GM12878 (cell line): ENCODE measurements around the gene FAXC. TPM values are rescaled to one million over a fixed set of nuclear protein-coding genes. Genes with fewer than 3 reads are reported as not detected.
A peak's percentile ranks its signal among the peaks of the same experiment; 100 is the strongest.

Experiments used
- ATAC-seq: fragments of 200-7000 bp; cut with Tn5 transposase; 3 replicates; pipeline ENCODE4 v1.9.1; 2020; ENCODE audit warnings: mild to moderate bottlenecking, moderate library complexity
- BruUV-seq: library from RNA; stranded (reverse); fragments of 400-500 nt; replicated peaks from 2 replicates; lab custom pipeline; 2021; lab: Mats Ljungman, UMichigan
- CTCF ChIA-PET: fragments of 300-600 bp; sonication (Branson Sonifier 250); formaldehyde crosslinking; extraction: SDS; loops from one replicate; lab custom pipeline; 2021; ENCODE audit warnings: inconsistent platforms; lab: Yijun Ruan, JAX
- POLR2A ChIA-PET: fragments of 350-600 bp; formaldehyde crosslinking; extraction: SDS; loops from one replicate; lab custom pipeline; 2021; ENCODE audit warnings: inconsistent platforms; lab: Charles Lee
- RAD21 ChIA-PET: fragments of 300-600 bp; sonication (Branson Sonifier 250); formaldehyde crosslinking; loops from one replicate; lab custom pipeline; 2023; ENCODE audit warnings: antibody characterized with exemption; ENCODE audit not compliant: unreplicated experiment; lab: Charles Lee
- SMC1A ChIA-PET: fragments of 300-600 bp; sonication (Branson Sonifier 250); formaldehyde crosslinking; loops from one replicate; lab custom pipeline; 2023; ENCODE audit not compliant: unreplicated experiment, uncharacterized antibody; lab: Charles Lee
- DNase-seq: peaks from one replicate; pipeline ENCODE4 v3.0.0-alpha.2; 2011; ENCODE audit warnings: low read depth, low spot score
- FAIRE-seq: peaks from 3 replicates; lab custom pipeline; 2011; peaks lifted over from hg19 to GRCh38; lab: Jason Lieb, UNC
- H2AFZ ChIP-seq: 2 replicates; pipeline ENCODE4 v1.6.0; 2011; ENCODE audit warnings: low read depth, low read length, control low read depth; ENCODE audit not compliant: control insufficient read depth
- H3K27ac ChIP-seq: 2 replicates; pipeline ENCODE4 v1.5.1; 2011; ENCODE audit warnings: control low read depth; ENCODE audit not compliant: control insufficient read depth, insufficient read depth
- H3K27me3 ChIP-seq, 2 experiments: replicated peaks in 1 of 2; 2 replicates each; pipeline versions ENCODE4 v1.6.0 to v1.6.1; 2011; ENCODE audit warnings: low read length in 1 of 2; ENCODE audit not compliant: control insufficient read depth in 2 of 2, insufficient read depth in 2 of 2
- H3K36me3 ChIP-seq, 2 experiments: 2 replicates each; pipeline ENCODE4 v1.5.1; 2011; ENCODE audit warnings: low read length in 1 of 2; ENCODE audit not compliant: control insufficient read depth in 2 of 2, insufficient read depth in 2 of 2
- H3K4me1 ChIP-seq: 2 replicates; pipeline ENCODE4 v1.6.1; 2011; ENCODE audit warnings: mild to moderate bottlenecking, low read length, moderate library complexity, mixed read lengths; ENCODE audit not compliant: control insufficient read depth, insufficient read depth
- H3K4me2 ChIP-seq: 2 replicates; pipeline ENCODE4 v1.6.0; 2011; ENCODE audit warnings: control low read depth; ENCODE audit not compliant: control insufficient read depth, insufficient read depth
- H3K4me3 ChIP-seq: fragments of 200-600 bp; sonication (generic); 2 replicates; pipeline ENCODE4 v1.5.1; 2016
- H3K79me2 ChIP-seq: 2 replicates; pipeline ENCODE4 v1.6.0; 2011; ENCODE audit warnings: low read length; ENCODE audit not compliant: control insufficient read depth, insufficient read depth
- H3K9ac ChIP-seq: 2 replicates; pipeline ENCODE4 v1.8.0; 2011; ENCODE audit warnings: low read length, control low read depth, mixed read lengths; ENCODE audit not compliant: control insufficient read depth, insufficient read depth
- H3K9me3 ChIP-seq: replicated peaks from 3 replicates; pipeline ENCODE4 v1.5.1; 2011; ENCODE audit warnings: mild to moderate bottlenecking, low read length; ENCODE audit not compliant: control insufficient read depth, insufficient read depth
- H4K20me1 ChIP-seq: 2 replicates; pipeline ENCODE4 v1.6.0; 2011; ENCODE audit not compliant: control insufficient read depth, insufficient read depth
- ASH2L ChIP-seq: fragments of 300-600, 200-600 bp; sonication (generic); IDR thresholded peaks from 2 replicates; pipeline ENCODE4 v1.6.1; 2017; ENCODE audit warnings: low read depth, mild to moderate bottlenecking, borderline replicate concordance
- BMI1 ChIP-seq: fragments of 450-650 bp; IDR thresholded peaks from 2 replicates; pipeline ENCODE4 v1.6.1; 2016; ENCODE audit warnings: mild to moderate bottlenecking, moderate library complexity, borderline replicate concordance
- CBFB ChIP-seq: IDR thresholded peaks from 2 replicates; pipeline ENCODE4 v1.6.1; 2016; ENCODE audit warnings: antibody characterized with exemption, low read depth
- CBX3 ChIP-seq: fragments of 200-600 bp; sonication (generic); IDR thresholded peaks from 2 replicates; pipeline ENCODE4 v1.6.1; 2016; ENCODE audit warnings: low read depth, borderline replicate concordance
- EZH2 ChIP-seq: IDR thresholded peaks from 2 replicates; pipeline ENCODE4 v1.6.1; 2012; ENCODE audit warnings: low read depth, mild to moderate bottlenecking, control low read depth, inconsistent platforms, low read length, borderline replicate concordance; ENCODE audit not compliant: control insufficient read depth
- FOXK2 ChIP-seq: fragments of 450-650 bp; IDR thresholded peaks from 2 replicates; pipeline ENCODE4 v1.6.1; 2017; ENCODE audit warnings: mild to moderate bottlenecking, moderate library complexity
- HCFC1 ChIP-seq: fragments of 150-350 bp; IDR thresholded peaks from 2 replicates; pipeline ENCODE4 v1.6.1; 2014; ENCODE audit warnings: low read length
- IRF4 ChIP-seq: IDR thresholded peaks from 2 replicates; pipeline ENCODE4 v1.6.1; 2011; ENCODE audit warnings: low read depth, low read length
- MYB ChIP-seq: fragments of 150-350 bp; IDR thresholded peaks from 2 replicates; pipeline ENCODE4 v1.6.1; 2014; ENCODE audit warnings: mild to moderate bottlenecking, low read depth, low read length, borderline replicate concordance
- NFIC ChIP-seq: IDR thresholded peaks from 2 replicates; pipeline ENCODE4 v1.6.1; 2012; ENCODE audit warnings: low read depth, mild to moderate bottlenecking, inconsistent platforms, low read length, moderate library complexity
- PAX8 ChIP-seq: fragments of 450-650 bp; IDR thresholded peaks from 2 replicates; pipeline ENCODE4 v1.6.1; 2017; ENCODE audit warnings: mild to moderate bottlenecking, moderate library complexity
- PKNOX1 ChIP-seq: fragments of 450-650 bp; IDR thresholded peaks from 2 replicates; pipeline ENCODE4 v1.6.1; 2016; ENCODE audit warnings: mild to moderate bottlenecking
- RELB ChIP-seq: fragments of 450-650 bp; IDR thresholded peaks from 2 replicates; pipeline ENCODE4 v1.6.1; 2017; ENCODE audit warnings: low read depth, mild to moderate bottlenecking, moderate library complexity
- TBL1XR1 ChIP-seq: IDR thresholded peaks from 2 replicates; pipeline ENCODE4 v1.6.1; 2012; ENCODE audit warnings: low read depth, low read length, improper control_type of control experiment
- TCF12 ChIP-seq: IDR thresholded peaks from 2 replicates; pipeline ENCODE4 v1.6.1; 2011; ENCODE audit warnings: low read depth, mild to moderate bottlenecking, low read length
- ZNF207 ChIP-seq: fragments of 450-650 bp; IDR thresholded peaks from 2 replicates; pipeline ENCODE4 v1.6.1; 2014; ENCODE audit warnings: antibody characterized with exemption, mild to moderate bottlenecking, borderline replicate concordance
- ZNF384 ChIP-seq: IDR thresholded peaks from 2 replicates; pipeline ENCODE4 v1.6.1; 2012; ENCODE audit warnings: low read depth, mild to moderate bottlenecking, low read length, improper control_type of control experiment, borderline replicate concordance
- WGBS: methylation state at CpG from one replicate; pipeline ENCODE4 v1.1.6; 2016; ENCODE audit warnings: low lambda C conversion rate; ENCODE audit not compliant: insufficient replicate concordance, insufficient coverage; ENCODE audit errors: missing lambda C conversion rate; 5-methylcytosine and 5-hydroxymethylcytosine counted together
- in situ Hi-C: fragments of 300-500 bp; cut with MboI; formaldehyde crosslinking; loops from 9 replicates; pipeline ENCODE4 v1.14.3; 2018; ENCODE audit warnings: mixed read lengths
- intact Hi-C: fragments of 100-400 bp; cut with micrococcal nuclease; formaldehyde crosslinking; loops from one replicate; pipeline ENCODE4 v1.14.2; 2022; ENCODE audit not compliant: unreplicated experiment
- polyA plus RNA-seq, 11 experiments: library from polyadenylated mRNA; depleted of rRNA in 4 of 11; unstranded in 6 of 11; stranded (reverse) in 5 of 11; fragments of >200 nt; fragmentation: Nextera tagmentation in 4 of 11; fragmentation: Illumina TruSeq in 1 of 11; extraction: Ambion mirVana in 4 of 11; extraction: Trizol in 1 of 11; gene quantifications; 1 replicate in 1 of 11; 2 replicates in 10 of 11; pipeline versions ENCODE4 v1.2.1 to v1.2.3, GENCODE V29; 2011 to 2016; ENCODE audit warnings: inconsistent platforms in 2 of 11, missing spikeins in 2 of 11, low read depth in 1 of 11
- total RNA-seq, 4 experiments: library from RNA; depleted of rRNA in 3 of 4; stranded (reverse); fragments of >200 nt in 3 of 4; fragmentation: Illumina TruSeq in 1 of 4; extraction: Trizol in 1 of 4; gene quantifications; 2 replicates each; pipeline versions ENCODE4 v1.2.1 to v1.2.3, GENCODE V29; 2013 to 2021

The FAXC gene
- total and polyA plus RNA-seq, 10 of the 15 experiments (the other 5 are each of a cell fraction or from before 2014, with no cell fraction given) = not detected

GRCh38 chr6:99348288-99349170 lies 945 bp downstream of the FAXC start:
- no peak overlapping the region for H3K27ac ChIP-seq

More at GRCh38 chr6:99348288-99349170, 945 bp downstream of the FAXC start:
- no peak overlapping the region for H3K9ac ChIP-seq
- WGBS = 71% methylated on average over 25 of the region's 25 CpGs
- H3K4me3 ChIP-seq = no peak overlapping the region
- in situ Hi-C loops (no loop called here), intact Hi-C loops (no loop called here)
- ChIA-PET SMC1A (interaction anchor here (1.3 kb wide), 2 partner anchors 11 to 14 kb away, joined by 3 to 4 read pairs; no protein-coding TSS in a partner anchor), CTCF (interaction anchor here (0.5 to 3.1 kb wide), 3 partner anchors 14 to 121 kb away, joined by 3 to 14 read pairs (median 6); no protein-coding TSS in a partner anchor), POLR2A (no interaction called here), RAD21 (interaction anchor here (1.0 kb wide), 1 partner anchor 14 kb away, joined by 3 read pairs; no protein-coding TSS in a partner anchor)
- no peaks in the 10 kb centered on the region for H3K9me3 ChIP-seq
- H3K4me1 ChIP-seq = no peaks in the 10 kb centered on the region
- H2AFZ ChIP-seq = no peak overlapping the region
- H3K27me3 ChIP-seq = peaks cover 6 to 19% of the 10 kb centered on the region in 2 experiments
- FAIRE-seq (no peak), ATAC-seq (no peak), DNase-seq (no peak)
- peak overlapping the region; percentile 79; the same call in 1 of the 2 replicates for H3K4me2 ChIP-seq
- no TSS peak for BruUV-seq
- no peaks in the 10 kb centered on the region for H3K79me2 ChIP-seq
- no peaks in the 10 kb centered on the region for H3K36me3 ChIP-seq
- H4K20me1 ChIP-seq = no peaks in the 10 kb centered on the region
- TF ChIP-seq CBFB = no peak
- TF ChIP-seq NFIC = no peak
- TF ChIP-seq ZNF384 = no peak
- TF ChIP-seq CBX3 = no peak
- no peak for TF ChIP-seq BMI1
- no peak for TF ChIP-seq ASH2L
- no peak for TF ChIP-seq PAX8
- no peak for TF ChIP-seq MYB
- TF ChIP-seq HCFC1 = no peak
- TF ChIP-seq TBL1XR1 = no peak
- no peak for TF ChIP-seq TCF12
- no peak for TF ChIP-seq FOXK2
- no peak for TF ChIP-seq EZH2
- no peak for TF ChIP-seq ZNF207
- no peak for TF ChIP-seq RELB
- TF ChIP-seq IRF4 = no peak
- TF ChIP-seq PKNOX1 = no peak
